ENCODE results near the gene NUP98.

- no peak for TF ChIP-seq CTCF (IDR thresholded peaks at IDR 0.05; ENCODE audit: low read depth, low read length, missing input control)
- TF ChIP-seq MAX (IDR thresholded peaks at IDR 0.05): no peak
- no peak for TF ChIP-seq RAD21 (IDR thresholded peaks at IDR 0.05)
- no peak for TF ChIP-seq JUND (IDR thresholded peaks at IDR 0.05)
- TF ChIP-seq ATF3 (IDR thresholded peaks at IDR 0.05): no peak
- no peak for TF ChIP-seq YY1 (IDR thresholded peaks at IDR 0.05)
These were observed 166.0 kb downstream of the NUP98 start for GRCh38 chr11:3631331-3631730.
